Effector memory CD4-positive, alpha-beta T cell (primary cell): ENCODE data around the gene TARBP1.
"Not testable (repeated sequence)": the region's sequence is repeated elsewhere in the genome, so short reads cannot be mapped to it uniquely, and the experiment has no call there.

Experiments used
- DNase-seq, 3 donors: peaks; one replicate each; pipeline ENCODE4 v3.0.0-alpha.2; 2020
- H3K27ac ChIP-seq: 2 replicates; pipeline ENCODE4 v1.7.0; 2013; ENCODE audit warnings: mild to moderate bottlenecking, low read length, moderate library complexity; ENCODE audit not compliant: insufficient read depth, poor library complexity, severe bottlenecking
- H3K27me3 ChIP-seq: replicated peaks from 2 replicates; pipeline ENCODE4 v1.7.0; 2013; ENCODE audit warnings: mild to moderate bottlenecking, low read length; ENCODE audit not compliant: insufficient read depth, control insufficient read depth, poor library complexity, severe bottlenecking
- H3K36me3 ChIP-seq: 2 replicates; pipeline ENCODE4 v1.7.0; 2013; ENCODE audit warnings: mild to moderate bottlenecking, low read length, moderate library complexity; ENCODE audit not compliant: control insufficient read depth, insufficient read depth
- H3K4me1 ChIP-seq: 2 replicates; pipeline ENCODE4 v1.7.0; 2013; ENCODE audit warnings: low read length, mild to moderate bottlenecking; ENCODE audit not compliant: control insufficient read depth, insufficient read depth, poor library complexity, severe bottlenecking
- H3K4me3 ChIP-seq: 2 replicates; pipeline ENCODE4 v1.7.0; 2013; ENCODE audit warnings: low read length, low read depth, mild to moderate bottlenecking; ENCODE audit not compliant: insufficient read depth, poor library complexity, severe bottlenecking
- H3K9me3 ChIP-seq: 2 replicates; pipeline ENCODE4 v1.7.0; 2013; ENCODE audit warnings: mild to moderate bottlenecking, low read length, moderate library complexity; ENCODE audit not compliant: control insufficient read depth

The TARBP1 gene

GRCh38 chr1:234398849-234399381 is 80.1 kb downstream of the TARBP1 start:
- H3K9me3 ChIP-seq: no peaks in the 10 kb centered on the region
- H3K36me3 ChIP-seq: no peaks in the 10 kb centered on the region
- no peak for DNase-seq
- peak overlapping the region; percentile 26 for H3K4me3 ChIP-seq
- peak overlapping the region; percentile 33 for H3K27ac ChIP-seq
- H3K4me1 ChIP-seq: peaks cover 5% of the 10 kb centered on the region
- no peaks in the 10 kb centered on the region for H3K27me3 ChIP-seq

- no peak overlapping the region for H3K27ac ChIP-seq
- peaks cover 5% of the 10 kb centered on the region for H3K4me1 ChIP-seq
- no peaks in the 10 kb centered on the region for H3K9me3 ChIP-seq
- no peak overlapping the region for H3K4me3 ChIP-seq
- DNase-seq: no peak
- no peaks in the 10 kb centered on the region for H3K36me3 ChIP-seq
- H3K27me3 ChIP-seq: no peaks in the 10 kb centered on the region
Measured at GRCh38 chr1:234397732-234398131, 81.2 kb downstream of the TARBP1 start.

DNA sequence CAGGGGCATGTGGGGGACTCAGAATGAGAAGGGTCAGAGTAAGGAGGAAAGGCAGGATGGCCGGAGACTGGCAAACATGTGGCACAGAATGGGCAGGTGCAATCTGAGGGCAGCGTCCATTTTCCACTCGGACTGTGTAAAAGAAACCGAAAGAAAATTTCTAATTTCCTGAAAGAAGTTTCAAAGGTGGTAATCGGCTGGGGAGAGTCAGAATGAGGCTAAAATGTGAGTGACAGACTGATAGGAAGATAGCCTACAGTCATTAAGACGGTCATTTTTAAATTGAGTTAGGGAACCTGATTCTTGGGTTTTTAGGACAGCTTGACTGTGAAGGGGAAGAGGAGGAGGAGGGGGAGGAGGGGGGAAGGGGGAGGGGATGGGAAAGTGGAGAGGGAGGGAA is 82.1 kb downstream of the TARBP1 start:
- Histone ChIP-seq H3K4me1 (peaks cover 5% of the 10 kb centered on the region), H3K36me3 (no peaks in the 10 kb centered on the region), H3K27me3 (no peaks in the 10 kb centered on the region), H3K4me3 (no peak overlapping the region), H3K27ac (no peak overlapping the region), H3K9me3 (no peaks in the 10 kb centered on the region)
- no peak for DNase-seq

- Histone ChIP-seq H3K4me1 (peaks cover 5% of the 10 kb centered on the region), H3K36me3 (peaks cover 3% of the 10 kb centered on the region)
Measured at GRCh38 chr1:234396092-234396491, 82.9 kb downstream of the TARBP1 start.

DNA sequence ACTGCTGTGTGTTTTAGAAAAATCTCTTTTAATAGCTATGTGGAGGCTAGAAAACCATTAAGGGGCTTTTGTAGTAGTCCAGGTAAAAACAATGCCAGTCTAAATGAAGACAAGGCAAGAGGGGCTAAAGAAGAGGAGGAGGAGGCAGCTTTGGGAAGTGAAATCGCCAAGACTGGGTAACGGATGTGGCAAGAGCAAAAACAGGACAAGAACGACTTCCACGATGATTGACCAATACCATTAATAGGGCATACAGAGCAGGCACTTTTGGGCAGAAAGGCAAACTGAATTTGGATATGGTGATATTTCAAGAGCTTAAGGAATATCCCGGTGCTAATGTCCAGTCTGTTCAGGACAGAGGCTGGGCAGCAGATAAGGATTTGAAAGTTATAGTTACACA is 83.7 kb downstream of the TARBP1 start:
- H3K36me3 ChIP-seq: peaks cover 3% of the 10 kb centered on the region
- peaks cover 3% of the 10 kb centered on the region for H3K4me1 ChIP-seq
- H3K9me3 ChIP-seq: no peaks in the 10 kb centered on the region
- no peak overlapping the region for H3K27ac ChIP-seq
- H3K4me3 ChIP-seq: no peak overlapping the region
- no peaks in the 10 kb centered on the region for H3K27me3 ChIP-seq
- DNase-seq: no peak

More at GRCh38 chr1:234396092-234396491, 82.9 kb downstream of the TARBP1 start:
- Histone ChIP-seq H3K4me3 (no peak overlapping the region), H3K27ac (no peak overlapping the region), H3K27me3 (no peaks in the 10 kb centered on the region), H3K9me3 (no peaks in the 10 kb centered on the region)
- DNase-seq: no peak

GRCh38 chr1:234393190-234393589 is 85.8 kb downstream of the TARBP1 start:
- H3K36me3 ChIP-seq: peaks cover 3% of the 10 kb centered on the region
- no peak overlapping the region for H3K4me3 ChIP-seq
- H3K27ac ChIP-seq: no peak overlapping the region
- no peaks in the 10 kb centered on the region for H3K9me3 ChIP-seq
- H3K27me3 ChIP-seq: no peaks in the 10 kb centered on the region
- H3K4me1 ChIP-seq: no peaks in the 10 kb centered on the region
- no peak for DNase-seq

DNA sequence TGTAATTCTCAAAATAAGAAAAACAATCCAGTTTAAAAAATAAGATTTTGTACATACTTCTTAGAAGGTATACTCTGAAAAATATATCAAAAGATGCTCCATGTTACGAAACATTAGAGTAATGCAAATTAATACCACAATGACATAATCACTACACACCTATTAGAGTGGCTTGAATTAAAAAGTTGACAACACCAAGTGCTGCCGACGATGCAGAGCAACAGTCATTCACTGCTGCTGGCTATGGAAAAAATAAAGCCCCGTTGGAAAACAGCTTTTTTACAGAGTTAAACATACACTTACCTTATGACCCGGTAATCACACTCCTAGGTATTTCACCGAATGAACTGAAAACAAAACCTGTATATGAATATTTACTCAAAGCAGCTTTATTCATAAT is 90.9 kb downstream of the TARBP1 start:
- Histone ChIP-seq H3K4me3 (no peak overlapping the region), H3K27me3 (no peaks in the 10 kb centered on the region), H3K4me1 (no peaks in the 10 kb centered on the region), H3K9me3 (no peaks in the 10 kb centered on the region), H3K27ac (no peak overlapping the region), H3K36me3 (peaks cover 3% of the 10 kb centered on the region)
- DNase-seq: no peak

- H3K27ac ChIP-seq: no peak overlapping the region
- H3K4me1 ChIP-seq: no peaks in the 10 kb centered on the region
- H3K4me3 ChIP-seq: no peak overlapping the region
- no peaks in the 10 kb centered on the region for H3K27me3 ChIP-seq
- peaks cover under 1% of the 10 kb centered on the region for H3K36me3 ChIP-seq
- no peak for DNase-seq
- no peaks in the 10 kb centered on the region for H3K9me3 ChIP-seq
Measured at GRCh38 chr1:234386122-234386521, 92.9 kb downstream of the TARBP1 start.

- DNase-seq: no peak
- Histone ChIP-seq H3K4me3 (no peak overlapping the region), H3K27me3 (no peaks in the 10 kb centered on the region), H3K27ac (no peak overlapping the region), H3K36me3 (peaks cover 26% of the 10 kb centered on the region), H3K9me3 (no peaks in the 10 kb centered on the region), H3K4me1 (no peaks in the 10 kb centered on the region)
Measured at GRCh38 chr1:234381699-234382555, 97.1 kb downstream of the TARBP1 start.

DNA sequence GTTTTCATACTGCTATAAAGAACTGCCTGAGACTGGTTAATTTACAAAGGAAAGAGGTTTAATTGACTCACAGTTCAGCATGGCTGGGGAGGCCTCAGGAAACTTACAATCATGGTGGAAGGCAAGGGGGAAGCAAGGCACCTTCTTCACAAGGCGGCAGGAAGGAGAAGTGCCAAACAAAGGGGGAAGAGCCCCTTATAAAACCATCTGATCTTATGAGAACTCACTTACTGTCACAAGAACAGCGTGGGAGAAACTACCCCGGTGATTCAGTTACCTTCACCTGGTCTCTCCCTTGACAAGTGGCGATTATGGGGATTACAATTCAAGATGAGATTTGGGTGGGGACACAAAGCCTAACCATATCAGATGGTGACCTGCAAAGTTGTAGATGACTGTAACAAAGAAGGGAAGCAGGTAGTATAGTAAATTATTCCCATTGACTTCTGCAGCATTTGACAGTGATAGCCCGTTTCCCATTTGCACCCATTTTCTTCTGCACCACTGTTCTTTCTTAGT is 99.3 kb downstream of the TARBP1 start:
- H3K4me3 ChIP-seq, H3K9me3 ChIP-seq, DNase-seq, H3K4me1 ChIP-seq, H3K27ac ChIP-seq, H3K27me3 ChIP-seq: not testable (repeated sequence)
- H3K36me3 ChIP-seq: peaks cover 34% of the 10 kb centered on the region
